Naive thymus-derived CD8-positive, alpha-beta T cell (primary cell): ENCODE data around the gene ATAD2B. TPM values are rescaled to one million over a fixed set of nuclear protein-coding genes. Genes with fewer than 3 reads are reported as not detected.

Source experiments
- ATAC-seq, 2 donors: fragments of 150-1000 bp; cut with Tn5 transposase in 1 of 2; sonication (Bioruptor Pico), chemical (Tn5 transposase) in 1 of 2; 1 replicate in 1 of 2; 2 replicates in 1 of 2; pipeline ENCODE4 v1.10.0; 2021; ENCODE audit warnings: mild to moderate bottlenecking in 2 of 2, moderate library complexity in 2 of 2
- POLR2A ChIA-PET: fragments of 350-600 bp; sonication (Branson Sonifier 250); formaldehyde crosslinking; loops from one replicate; lab custom pipeline; 2021; ENCODE audit warnings: antibody characterized with exemption; lab: Charles Lee
- DNase-seq, 10 donors: peaks; one replicate each; pipeline versions ENCODE4 v3.0.0 to v3.0.0-alpha.2; 2020 to 2022
- H3K27ac Mint-ChIP-seq, 10 donors: one replicate each; pipeline ENCODE4 v1.8.0; 2020 to 2022; ENCODE audit warnings: mild to moderate bottlenecking in 10 of 10, mixed read lengths in 10 of 10, moderate library complexity in 4 of 10, inconsistent platforms in 1 of 10
- H3K27me3 Mint-ChIP-seq, 5 donors: one replicate each; pipeline ENCODE4 v1.8.0; 2021 to 2022; ENCODE audit warnings: mixed read lengths in 5 of 5
- H3K36me3 Mint-ChIP-seq, 3 donors: one replicate each; pipeline ENCODE4 v1.8.0; 2020 to 2022; ENCODE audit warnings: mixed read lengths in 3 of 3, mild to moderate bottlenecking in 2 of 3, inconsistent platforms in 1 of 3
- H3K4me1 Mint-ChIP-seq, 4 donors: one replicate each; pipeline ENCODE4 v1.8.0; 2021 to 2022; ENCODE audit warnings: mixed read lengths in 4 of 4
- H3K4me3 Mint-ChIP-seq, 10 donors: one replicate each; pipeline ENCODE4 v1.8.0; 2020 to 2022; ENCODE audit warnings: mild to moderate bottlenecking in 10 of 10, mixed read lengths in 10 of 10, moderate library complexity in 6 of 10, inconsistent platforms in 1 of 10
- H3K9me3 Mint-ChIP-seq, 9 donors: one replicate each; pipeline ENCODE4 v1.8.0; 2020 to 2022; ENCODE audit warnings: mixed read lengths in 9 of 9, mild to moderate bottlenecking in 3 of 9, inconsistent platforms in 1 of 9, moderate library complexity in 1 of 9
- polyA plus RNA-seq, 3 donors: library from polyadenylated mRNA; unstranded; fragments of 300-500 nt; fragmentation: Illumina TruSeq; gene quantifications; one replicate each; pipeline ENCODE4 v1.2.3, GENCODE V29; 2021
- total RNA-seq, 8 experiments: library from RNA in 2 of 8; stranded (reverse) in 2 of 8; gene quantifications; one replicate each; pipeline ENCODE4 v1.2.3 and lab custom pipeline; 2021 to 2026

ATAD2B gene
- total and polyA plus RNA-seq, 5 experiments from 2014 or later: 7.2 to 41.4 (median 11.4) TPM

DNA sequence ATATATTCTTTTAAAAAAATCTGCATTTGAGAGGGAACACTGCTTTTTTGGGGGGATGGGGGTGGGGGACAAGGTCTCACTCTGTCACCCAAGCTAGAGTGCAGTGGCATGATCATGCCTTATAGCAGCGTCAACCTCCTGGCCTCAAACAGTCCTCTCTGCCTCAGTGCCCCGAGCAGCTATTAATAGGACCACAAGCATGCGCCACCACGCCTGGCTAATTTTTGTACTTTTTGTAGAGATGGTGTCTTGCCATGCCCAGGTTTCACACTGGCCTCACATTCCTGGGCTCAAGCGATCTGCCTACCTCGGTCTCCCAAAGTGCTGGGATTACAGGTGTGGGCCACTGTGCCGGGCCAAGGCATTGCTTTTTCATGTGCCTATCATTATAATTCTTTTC lies 154.2 kb downstream of the ATAD2B start:
- ATAC-seq: no peak
- Mint-ChIP-seq H3K9me3 (peaks cover 0 to 3% (median 0%) of the 10 kb centered on the region in 9 donors), H3K4me3 (no peak overlapping the region), H3K27me3 (no peaks in the 10 kb centered on the region), H3K27ac (no peak overlapping the region), H3K4me1 (peaks cover 0 to under 1% (median 0%) of the 10 kb centered on the region in 4 donors), H3K36me3 (peaks cover 21 to 77% (median 66%) of the 10 kb centered on the region in 3 donors)
- no peak for DNase-seq
- POLR2A ChIA-PET: no interaction called here

DNA sequence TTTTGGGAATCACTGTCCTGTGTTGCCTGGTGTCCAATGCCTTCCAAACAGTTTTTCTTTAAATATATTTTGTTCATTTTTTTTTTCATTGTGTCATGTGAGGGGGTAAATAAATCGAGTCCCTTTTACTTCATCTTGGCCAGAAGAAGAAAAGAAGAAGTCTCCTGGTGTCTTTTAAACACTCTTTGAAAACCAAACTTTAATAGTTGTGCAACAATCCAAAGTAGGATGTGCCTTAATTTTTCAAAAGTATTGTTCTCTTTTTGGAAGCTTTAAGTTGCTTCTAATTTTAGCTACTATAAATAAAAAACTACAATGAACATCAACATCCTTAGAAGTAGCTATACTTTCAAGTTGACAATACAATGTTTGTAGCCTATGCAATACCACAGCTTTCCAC lies 154.9 kb downstream of the ATAD2B start:
- H3K4me1 Mint-ChIP-seq: peaks cover 0 to 2% (median under 1%) of the 10 kb centered on the region in 4 donors
- H3K36me3 Mint-ChIP-seq: peaks cover 21 to 78% (median 64%) of the 10 kb centered on the region in 3 donors
- POLR2A ChIA-PET: no interaction called here
- DNase-seq (no peak), ATAC-seq (no peak)
- peaks cover 0 to 3% (median 0%) of the 10 kb centered on the region in 9 donors for H3K9me3 Mint-ChIP-seq
- no peaks in the 10 kb centered on the region for H3K27me3 Mint-ChIP-seq
- H3K4me3 Mint-ChIP-seq: no peak overlapping the region
- no peak overlapping the region for H3K27ac Mint-ChIP-seq

DNA sequence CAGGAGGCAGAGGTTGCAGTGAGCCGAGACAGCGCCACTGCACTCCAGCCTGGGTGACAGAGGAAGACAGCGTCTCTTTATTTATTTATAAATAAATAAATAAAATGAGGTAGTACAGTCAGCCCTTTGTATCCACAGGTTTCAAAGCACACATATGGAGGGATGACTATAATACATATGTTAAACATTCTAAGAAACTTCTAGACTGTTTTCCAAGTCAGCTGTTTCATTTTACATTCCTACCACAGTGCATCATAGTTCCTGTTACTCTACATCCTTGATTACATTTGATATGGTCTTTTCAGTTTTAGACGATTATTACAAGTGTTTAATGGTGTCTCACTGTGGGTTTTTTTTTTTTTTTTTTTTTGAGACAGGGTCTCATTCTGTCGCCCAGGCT lies 157.6 kb downstream of the ATAD2B start:
- H3K4me1 Mint-ChIP-seq: peaks cover 0 to 10% (median under 1%) of the 10 kb centered on the region in 4 donors
- no peak overlapping the region for H3K27ac Mint-ChIP-seq
- no peak overlapping the region for H3K4me3 Mint-ChIP-seq
- DNase-seq (no peak), ATAC-seq (no peak)
- H3K36me3 Mint-ChIP-seq: peaks cover 21 to 76% (median 50%) of the 10 kb centered on the region in 3 donors
- peaks cover 0 to 3% (median 0%) of the 10 kb centered on the region in 9 donors for H3K9me3 Mint-ChIP-seq
- H3K27me3 Mint-ChIP-seq: no peaks in the 10 kb centered on the region
- POLR2A ChIA-PET: interaction anchor here (0.7 kb wide), 1 partner anchor 1936 kb away, joined by 5 read pairs; no protein-coding TSS in a partner anchor

DNA sequence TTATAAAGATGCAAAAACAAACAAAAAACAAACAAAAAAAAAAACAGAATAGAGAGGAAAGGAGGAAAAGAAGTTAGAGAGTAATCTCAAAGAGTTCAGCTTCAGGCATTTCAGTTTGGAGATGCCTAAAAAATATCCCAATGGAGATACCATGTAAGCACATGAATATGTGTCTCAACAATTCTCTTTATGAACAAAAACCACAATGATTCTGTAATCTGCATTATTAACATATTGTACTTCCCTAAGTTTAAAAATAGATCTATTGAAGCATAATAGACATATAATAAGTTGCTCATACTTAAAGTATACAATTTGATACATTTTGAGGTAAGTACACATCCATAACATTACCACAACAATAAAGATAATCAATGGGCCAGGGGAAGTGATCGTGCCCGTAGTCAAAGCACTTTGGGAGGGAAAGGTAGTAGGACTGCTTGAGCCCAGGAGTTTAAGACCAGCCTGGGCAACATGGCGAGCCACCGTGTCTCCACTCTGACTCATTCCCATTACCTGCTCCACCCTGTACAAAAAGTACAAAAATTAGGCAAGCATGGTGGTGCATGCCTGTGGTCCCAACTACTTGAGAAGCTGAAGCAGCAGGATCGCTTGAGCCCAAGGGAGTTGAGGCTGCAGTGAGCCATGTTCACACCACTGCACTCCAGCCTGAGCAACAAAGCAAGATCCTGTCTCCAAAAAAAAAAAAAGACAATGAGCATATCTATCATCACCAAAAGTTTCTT lies 158.9 kb downstream of the ATAD2B start:
- Mint-ChIP-seq H3K27ac (peak overlapping the region in 2 of 10 donors; percentile 28 to 48), H3K27me3 (no peaks in the 10 kb centered on the region), H3K4me3 (no peak overlapping the region), H3K4me1 (peaks cover 0 to 10% (median under 1%) of the 10 kb centered on the region in 4 donors), H3K9me3 (peaks cover 0 to 3% (median 0%) of the 10 kb centered on the region in 9 donors), H3K36me3 (peaks cover 21 to 72% (median 46%) of the 10 kb centered on the region in 3 donors)
- POLR2A ChIA-PET: no interaction called here
- no peak for DNase-seq
- ATAC-seq: no peak

DNA sequence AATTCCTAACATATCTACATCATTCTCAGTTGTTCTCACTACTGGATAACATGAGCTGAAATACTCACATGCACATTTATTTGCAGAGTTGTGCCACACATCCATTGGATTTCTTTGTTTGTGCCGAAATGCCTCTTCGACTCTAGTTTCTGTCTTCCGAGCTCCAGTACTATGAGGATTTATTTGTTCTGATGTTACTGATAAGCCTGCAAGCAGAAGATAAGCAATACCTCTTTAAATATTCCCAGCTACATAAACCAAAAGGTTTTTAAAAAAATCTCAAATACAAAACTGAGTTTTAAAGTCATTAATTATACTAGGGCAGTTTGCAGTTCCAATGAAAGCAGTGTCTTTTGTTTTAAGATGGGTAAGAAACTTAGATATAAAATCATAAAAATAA lies 164.8 kb downstream of the ATAD2B start:
- ATAC-seq (no peak), DNase-seq (no peak)
- POLR2A ChIA-PET: no interaction called here
- H3K4me3 Mint-ChIP-seq: no peak overlapping the region
- H3K27me3 Mint-ChIP-seq: no peaks in the 10 kb centered on the region
- no peaks in the 10 kb centered on the region for H3K9me3 Mint-ChIP-seq
- H3K36me3 Mint-ChIP-seq: peaks cover 10 to 70% (median 32%) of the 10 kb centered on the region in 3 donors
- peaks cover 10 to 18% (median 11%) of the 10 kb centered on the region in 4 donors for H3K4me1 Mint-ChIP-seq
- H3K27ac Mint-ChIP-seq: peak overlapping the region in 2 of 10 donors; percentile 8 to 65

DNA sequence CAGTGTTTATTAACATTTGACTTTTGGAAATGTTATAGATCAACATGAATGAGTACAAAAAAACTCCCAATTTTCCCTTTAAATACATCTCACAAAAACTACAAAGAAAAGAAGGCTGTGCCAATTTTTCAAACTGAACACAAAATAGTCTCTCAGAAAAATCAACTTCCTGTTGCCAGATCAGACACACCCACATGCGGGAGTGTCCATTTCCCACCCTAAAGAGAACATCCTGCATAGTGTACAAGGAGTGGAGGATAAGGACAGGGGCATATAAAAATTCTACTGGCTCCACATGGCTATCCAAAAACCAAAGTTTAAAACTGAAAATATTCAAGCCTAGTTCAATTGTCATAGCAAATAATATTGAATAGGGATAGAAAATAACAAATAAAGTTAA lies 165.3 kb downstream of the ATAD2B start:
- DNase-seq (no peak), ATAC-seq (no peak)
- H3K27me3 Mint-ChIP-seq: no peaks in the 10 kb centered on the region
- H3K4me3 Mint-ChIP-seq: no peak overlapping the region
- peaks cover 13 to 71% (median 36%) of the 10 kb centered on the region in 3 donors for H3K36me3 Mint-ChIP-seq
- no peaks in the 10 kb centered on the region for H3K9me3 Mint-ChIP-seq
- peaks cover 10 to 15% (median 11%) of the 10 kb centered on the region in 4 donors for H3K4me1 Mint-ChIP-seq
- POLR2A ChIA-PET: no interaction called here
- peak overlapping the region in 6 of 10 donors; percentile 8 to 63 (median 28) for H3K27ac Mint-ChIP-seq

DNA sequence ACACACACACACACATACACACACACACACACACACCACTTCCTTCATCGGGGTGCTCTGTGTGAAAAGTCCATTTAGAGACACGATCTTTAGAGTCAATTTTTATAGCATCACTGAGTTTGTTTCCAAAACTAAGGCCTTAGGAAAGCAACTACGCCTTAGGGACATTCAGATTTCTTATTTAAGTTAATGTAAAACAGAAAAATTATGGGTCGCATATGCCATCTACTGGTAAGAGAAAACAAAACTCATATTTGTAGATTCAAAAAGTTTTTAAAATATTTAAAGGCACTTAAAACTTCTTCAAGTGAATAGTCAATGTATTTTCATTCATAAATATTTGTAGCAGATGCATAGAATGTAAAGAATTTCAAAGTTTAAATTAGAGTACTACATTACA lies 166.2 kb downstream of the ATAD2B start:
- DNase-seq (no peak), ATAC-seq (no peak)
- H3K27me3 Mint-ChIP-seq: no peaks in the 10 kb centered on the region
- no peak overlapping the region for H3K27ac Mint-ChIP-seq
- no peaks in the 10 kb centered on the region for H3K9me3 Mint-ChIP-seq
- H3K4me1 Mint-ChIP-seq: peaks cover 10 to 12% (median 11%) of the 10 kb centered on the region in 4 donors
- H3K4me3 Mint-ChIP-seq: no peak overlapping the region
- POLR2A ChIA-PET: no interaction called here
- H3K36me3 Mint-ChIP-seq: peaks cover 13 to 70% (median 38%) of the 10 kb centered on the region in 3 donors

DNA sequence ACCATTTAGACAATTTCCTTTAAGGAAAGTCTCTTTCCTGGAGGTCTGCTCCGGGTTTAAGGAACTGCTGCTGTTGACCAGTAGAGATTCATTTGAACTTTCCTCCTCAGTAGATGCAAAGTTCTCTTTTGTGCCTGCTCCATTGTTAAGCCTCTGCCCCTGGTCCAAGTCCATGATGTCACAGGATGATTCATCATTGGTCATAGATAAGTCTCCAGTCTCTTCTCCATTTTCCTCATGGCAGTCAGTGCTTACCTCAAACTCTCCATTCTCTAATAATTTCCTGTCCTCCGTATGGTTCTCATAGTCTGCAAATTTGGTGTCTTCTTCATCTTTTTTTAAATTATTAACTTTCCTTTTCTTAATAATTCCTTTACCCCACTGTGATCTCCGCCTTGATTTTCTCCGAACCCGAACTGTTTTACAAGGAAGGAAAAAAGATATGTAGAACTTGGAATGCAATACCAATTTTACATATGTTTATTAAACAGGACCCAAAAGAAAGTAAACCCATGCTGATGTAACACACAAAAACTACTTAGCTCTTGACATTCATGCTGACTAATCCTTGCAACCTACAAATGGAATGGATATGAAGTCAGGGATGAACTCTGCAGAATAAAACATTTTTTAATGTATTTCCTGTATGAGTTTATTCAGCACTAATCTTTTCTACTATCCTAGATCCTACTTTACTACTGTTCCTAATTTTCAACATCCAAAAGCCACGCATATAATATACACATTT lies 169.1 kb downstream of the ATAD2B start:
- peak overlapping the region in 2 of 10 donors; percentile 10 to 21 for H3K27ac Mint-ChIP-seq
- H3K9me3 Mint-ChIP-seq: no peaks in the 10 kb centered on the region
- no peak overlapping the region for H3K4me3 Mint-ChIP-seq
- DNase-seq: no peak
- H3K36me3 Mint-ChIP-seq: peaks cover 18 to 82% (median 43%) of the 10 kb centered on the region in 3 donors
- H3K4me1 Mint-ChIP-seq: peaks cover 9 to 11% (median 10%) of the 10 kb centered on the region in 4 donors
- no peak for ATAC-seq
- no peaks in the 10 kb centered on the region for H3K27me3 Mint-ChIP-seq
- POLR2A ChIA-PET: no interaction called here

DNA sequence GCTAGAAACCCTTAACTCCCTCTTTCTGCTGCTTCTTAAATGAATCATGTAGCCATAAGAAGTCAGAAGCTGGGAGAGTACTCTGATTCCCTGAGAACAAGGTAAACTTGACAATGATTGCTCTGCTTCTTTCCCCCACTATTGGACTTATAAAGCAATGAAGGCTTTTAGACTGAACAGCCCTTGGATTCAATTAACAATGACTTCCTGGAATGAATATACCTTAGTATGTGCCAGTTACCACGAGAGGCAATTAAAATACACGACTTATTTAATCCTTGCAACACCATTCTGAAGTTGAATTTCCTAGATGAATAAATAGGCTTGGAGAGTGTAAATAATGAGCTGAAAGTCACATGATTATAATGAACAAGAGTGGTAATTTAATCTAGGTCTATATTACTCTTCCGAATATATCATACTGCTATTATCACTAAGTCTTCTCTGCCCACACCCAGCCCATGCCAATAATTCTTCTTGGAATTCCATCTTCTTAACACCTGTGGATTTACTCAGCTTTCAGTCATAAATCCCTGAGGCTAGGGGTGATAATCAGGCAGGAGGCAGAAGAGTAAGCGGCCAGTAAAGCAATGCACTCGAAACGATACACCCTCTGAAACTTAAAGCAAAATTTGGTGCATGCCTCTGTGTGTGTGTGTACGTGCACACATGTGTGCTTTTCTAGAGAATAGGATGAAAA lies 170.2 kb downstream of the ATAD2B start:
- no peaks in the 10 kb centered on the region for H3K27me3 Mint-ChIP-seq
- H3K9me3 Mint-ChIP-seq: no peaks in the 10 kb centered on the region
- H3K27ac Mint-ChIP-seq: peak overlapping the region in 1 of 10 donors; percentile 10
- POLR2A ChIA-PET: no interaction called here
- H3K4me3 Mint-ChIP-seq: no peak overlapping the region
- no peak for ATAC-seq
- peaks cover 18 to 84% (median 42%) of the 10 kb centered on the region in 3 donors for H3K36me3 Mint-ChIP-seq
- peaks cover 4 to 8% (median 5%) of the 10 kb centered on the region in 4 donors for H3K4me1 Mint-ChIP-seq
- DNase-seq: no peak

DNA sequence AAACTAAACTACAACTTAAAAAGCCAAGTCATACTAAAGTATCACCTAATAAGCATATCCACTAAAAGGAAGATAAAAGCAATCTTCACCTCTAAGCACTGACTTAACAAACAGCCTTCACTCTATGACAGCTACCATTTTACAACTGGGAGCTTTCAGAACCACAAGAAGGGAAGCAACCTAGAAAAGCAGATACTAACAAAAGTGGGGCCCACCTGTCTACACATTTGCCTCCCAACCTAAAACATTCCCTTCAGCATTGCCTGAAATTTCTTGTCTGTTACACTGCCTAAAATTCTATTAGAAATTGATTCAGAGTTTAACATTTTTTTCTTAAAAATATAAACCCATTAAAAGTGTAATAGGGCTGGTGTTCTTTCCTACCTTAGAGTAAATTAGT lies 172.0 kb downstream of the ATAD2B start:
- ATAC-seq: no peak
- no peak for DNase-seq
- no peaks in the 10 kb centered on the region for H3K9me3 Mint-ChIP-seq
- peak overlapping the region in 1 of 10 donors; percentile 43 for H3K27ac Mint-ChIP-seq
- H3K4me3 Mint-ChIP-seq: no peak overlapping the region
- H3K4me1 Mint-ChIP-seq: peaks cover 0 to 3% (median 0%) of the 10 kb centered on the region in 4 donors
- H3K27me3 Mint-ChIP-seq: no peaks in the 10 kb centered on the region
- POLR2A ChIA-PET: no interaction called here
- peaks cover 18 to 87% (median 46%) of the 10 kb centered on the region in 3 donors for H3K36me3 Mint-ChIP-seq

DNA sequence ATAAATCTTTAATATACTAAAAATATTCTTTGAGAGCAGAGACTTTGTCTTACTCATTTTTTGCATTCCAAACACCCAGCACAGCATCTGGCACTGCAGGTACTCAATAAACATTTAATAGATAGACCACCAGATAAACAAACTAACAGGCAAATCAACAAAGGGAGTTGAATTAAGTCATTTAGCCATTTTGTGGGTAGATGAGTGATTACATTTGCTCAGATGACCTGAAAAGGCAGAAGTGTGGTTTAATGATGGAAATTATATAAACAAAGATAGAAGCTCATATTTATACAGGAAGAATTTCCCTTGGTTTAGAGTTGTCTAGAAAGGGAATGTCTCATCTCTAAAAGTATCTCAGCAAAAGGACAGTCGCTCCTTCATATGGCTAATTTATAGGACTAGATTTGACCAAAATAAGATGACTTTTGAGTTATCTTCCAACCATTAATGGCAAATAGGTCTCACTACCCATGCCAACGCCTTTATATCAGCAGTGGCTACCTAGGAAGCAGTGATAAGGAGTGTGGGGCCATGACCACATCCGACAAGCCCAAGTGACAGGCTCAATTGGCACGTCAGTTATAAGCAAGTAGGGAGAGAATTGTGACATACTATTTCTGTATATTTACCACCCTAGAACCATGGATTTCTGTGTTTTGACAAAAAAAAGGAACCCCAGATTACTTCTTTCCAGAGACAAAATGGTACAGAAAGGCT lies 173.5 kb downstream of the ATAD2B start:
- Mint-ChIP-seq H3K4me3 (no peak overlapping the region), H3K9me3 (no peaks in the 10 kb centered on the region)
- ATAC-seq: no peak

DNA sequence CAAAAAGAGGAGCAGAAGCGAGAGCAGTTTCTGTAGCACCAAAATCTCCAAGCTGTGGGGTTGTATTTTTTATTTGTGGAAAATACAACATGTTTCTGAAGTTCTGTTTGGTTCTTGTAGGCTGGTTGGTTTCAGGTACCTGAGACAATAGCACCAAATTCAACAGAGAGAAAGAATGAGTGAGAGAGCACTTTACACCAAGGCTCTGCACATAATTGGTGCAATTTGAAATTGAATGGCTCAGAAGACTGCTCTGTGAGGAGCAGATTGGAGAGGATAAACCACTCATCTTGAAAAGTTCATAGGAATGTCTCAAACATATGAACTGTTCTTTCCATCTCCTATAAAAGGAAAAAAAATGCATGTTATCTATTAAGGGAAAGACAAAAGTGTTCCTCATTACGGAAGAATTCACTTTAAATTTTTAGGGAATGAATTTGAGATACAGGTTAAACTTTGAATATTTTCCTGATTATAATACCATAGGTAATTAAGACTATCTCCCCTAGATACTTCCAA lies 175.1 kb downstream of the ATAD2B start:
- H3K27me3 Mint-ChIP-seq: no peaks in the 10 kb centered on the region
- no peak overlapping the region for H3K4me3 Mint-ChIP-seq
- POLR2A ChIA-PET: no interaction called here
- ATAC-seq (no peak), DNase-seq (no peak)
- no peaks in the 10 kb centered on the region for H3K9me3 Mint-ChIP-seq
- H3K27ac Mint-ChIP-seq: no peak overlapping the region
- no peaks in the 10 kb centered on the region for H3K4me1 Mint-ChIP-seq
- H3K36me3 Mint-ChIP-seq: peaks cover 5 to 81% (median 34%) of the 10 kb centered on the region in 3 donors

More for the DNA sequence above, 173.5 kb downstream of the ATAD2B start:
- H3K4me1 Mint-ChIP-seq: peaks cover 0 to 3% (median 0%) of the 10 kb centered on the region in 4 donors
- no peak overlapping the region for H3K27ac Mint-ChIP-seq
- POLR2A ChIA-PET: no interaction called here
- no peaks in the 10 kb centered on the region for H3K27me3 Mint-ChIP-seq
- no peak for DNase-seq
- H3K36me3 Mint-ChIP-seq: peaks cover 18 to 89% (median 46%) of the 10 kb centered on the region in 3 donors
